ENCODE results near the gene SLC7A7. TPM values are rescaled to one million over a fixed set of nuclear protein-coding genes. Genes with fewer than 3 reads are reported as not detected.

The SLC7A7 gene
- total and polyA plus RNA-seq, 2 of the 13 experiments (the other 11 are each of a cell fraction or from before 2014, with no cell fraction given) = 0.13 to 0.63 TPM

DNA sequence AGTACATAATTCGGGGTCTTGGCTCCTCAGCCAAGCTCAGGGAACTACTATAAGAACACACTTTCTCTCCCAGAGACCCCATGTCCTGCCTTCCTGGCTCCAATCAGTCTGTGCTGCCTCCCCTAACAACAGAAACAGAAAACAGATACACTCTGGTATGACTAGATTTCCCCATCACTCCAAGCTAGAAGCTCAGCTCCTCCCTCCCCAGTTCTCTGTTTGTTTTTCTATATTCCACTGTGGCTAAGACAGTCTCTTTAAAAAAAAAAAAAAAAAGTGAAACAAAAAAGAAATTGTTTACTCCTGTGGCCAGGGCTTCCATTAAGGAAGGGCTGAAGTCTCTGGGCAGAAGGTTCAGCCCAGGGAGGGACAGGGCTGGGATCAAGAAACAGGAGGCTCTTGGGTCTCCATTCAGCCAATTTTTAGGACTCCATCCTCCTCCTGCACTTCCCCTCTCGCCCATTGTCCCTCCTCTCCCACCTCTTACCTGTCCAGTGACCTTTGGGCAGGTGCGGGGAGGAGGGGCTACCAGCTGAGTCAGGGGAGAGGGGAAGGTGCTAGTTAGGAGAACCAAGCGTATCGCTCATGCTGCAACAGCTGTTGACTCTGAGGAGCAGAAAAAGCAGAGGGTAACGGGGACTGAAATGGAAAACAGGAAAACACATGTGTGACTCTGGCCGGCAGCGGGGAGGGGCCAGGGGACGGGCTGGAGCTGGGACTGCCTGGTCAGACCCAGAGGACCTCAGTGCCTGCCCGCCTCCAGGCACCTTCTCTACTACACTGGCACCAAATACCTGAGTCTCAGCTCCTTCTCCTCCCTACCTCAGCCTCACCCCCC is 4.1 kb upstream of the SLC7A7 start (continued):
- no peak for TF ChIP-seq ZNF451 (CRISPR knock-in tag; IDR thresholded peaks at IDR 0.05)
- TF ChIP-seq, protein P1, sequence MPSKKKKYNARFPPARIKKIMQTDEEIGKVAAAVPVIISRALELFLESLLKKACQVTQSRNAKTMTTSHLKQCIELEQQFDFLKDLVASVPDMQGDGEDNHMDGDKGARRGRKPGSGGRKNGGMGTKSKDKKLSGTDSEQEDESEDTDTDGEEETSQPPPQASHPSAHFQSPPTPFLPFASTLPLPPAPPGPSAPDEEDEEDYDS (CRISPR knock-in tag; IDR thresholded peaks at IDR 0.05) = peak; percentile 15; the same call in 1 of the 2 replicates
- TF ChIP-seq ZMYM2 (CRISPR knock-in tag; IDR thresholded peaks at IDR 0.05) = no peak
- TF ChIP-seq, protein P2, sequence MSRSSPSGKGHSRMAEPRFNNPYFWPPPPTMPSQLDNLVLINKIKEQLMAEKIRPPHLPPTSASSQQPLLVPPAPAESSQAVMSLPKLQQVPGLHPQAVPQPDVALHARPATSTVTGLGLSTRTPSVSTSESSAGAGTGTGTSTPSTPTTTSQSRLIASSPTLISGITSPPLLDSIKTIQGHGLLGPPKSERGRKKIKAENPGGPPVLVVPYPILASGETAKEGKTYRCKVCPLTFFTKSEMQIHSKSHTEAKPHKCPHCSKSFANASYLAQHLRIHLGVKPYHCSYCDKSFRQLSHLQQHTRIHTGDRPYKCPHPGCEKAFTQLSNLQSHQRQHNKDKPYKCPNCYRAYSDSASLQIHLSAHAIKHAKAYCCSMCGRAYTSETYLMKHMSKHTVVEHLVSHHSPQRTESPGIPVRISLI (CRISPR knock-in tag; IDR thresholded peaks at IDR 0.05; ENCODE audit: borderline replicate concordance) = peak; percentile 83; the same call in 1 of the 2 replicates
- TF ChIP-seq ARHGAP35 (CRISPR knock-in tag; IDR thresholded peaks at IDR 0.05; ENCODE audit: borderline replicate concordance) = no peak
- TF ChIP-seq MBNL3 (CRISPR knock-in tag; conservative IDR thresholded peaks at IDR 0.05) = no peak
- no peak for TF ChIP-seq EZH2 (conservative IDR thresholded peaks at IDR 0.05; ENCODE audit: low read depth, low read length)
- TF ChIP-seq HDAC6 (IDR thresholded peaks at IDR 0.05; ENCODE audit: low read depth, low read length) = no peak
- TF ChIP-seq DR1 (CRISPR knock-in tag; IDR thresholded peaks at IDR 0.05) = no peak
- TF ChIP-seq SIX1 (CRISPR knock-in tag; IDR thresholded peaks at IDR 0.05; ENCODE audit: borderline replicate concordance) = no peak
- TF ChIP-seq CENPX (CRISPR knock-in tag; IDR thresholded peaks at IDR 0.05) = no peak
- TF ChIP-seq, protein P3, sequence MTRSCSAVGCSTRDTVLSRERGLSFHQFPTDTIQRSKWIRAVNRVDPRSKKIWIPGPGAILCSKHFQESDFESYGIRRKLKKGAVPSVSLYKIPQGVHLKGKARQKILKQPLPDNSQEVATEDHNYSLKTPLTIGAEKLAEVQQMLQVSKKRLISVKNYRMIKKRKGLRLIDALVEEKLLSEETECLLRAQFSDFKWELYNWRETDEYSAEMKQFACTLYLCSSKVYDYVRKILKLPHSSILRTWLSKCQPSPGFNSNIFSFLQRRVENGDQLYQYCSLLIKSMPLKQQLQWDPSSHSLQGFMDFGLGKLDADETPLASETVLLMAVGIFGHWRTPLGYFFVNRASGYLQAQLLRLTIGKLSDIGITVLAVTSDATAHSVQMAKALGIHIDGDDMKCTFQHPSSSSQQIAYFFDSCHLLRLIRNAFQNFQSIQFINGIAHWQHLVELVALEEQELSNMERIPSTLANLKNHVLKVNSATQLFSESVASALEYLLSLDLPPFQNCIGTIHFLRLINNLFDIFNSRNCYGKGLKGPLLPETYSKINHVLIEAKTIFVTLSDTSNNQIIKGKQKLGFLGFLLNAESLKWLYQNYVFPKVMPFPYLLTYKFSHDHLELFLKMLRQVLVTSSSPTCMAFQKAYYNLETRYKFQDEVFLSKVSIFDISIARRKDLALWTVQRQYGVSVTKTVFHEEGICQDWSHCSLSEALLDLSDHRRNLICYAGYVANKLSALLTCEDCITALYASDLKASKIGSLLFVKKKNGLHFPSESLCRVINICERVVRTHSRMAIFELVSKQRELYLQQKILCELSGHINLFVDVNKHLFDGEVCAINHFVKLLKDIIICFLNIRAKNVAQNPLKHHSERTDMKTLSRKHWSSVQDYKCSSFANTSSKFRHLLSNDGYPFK (CRISPR knock-in tag; IDR thresholded peaks at IDR 0.05; ENCODE audit: borderline replicate concordance) = peak; percentile 55; the same call in 1 of the 2 replicates
- TF ChIP-seq PLRG1 (conservative IDR thresholded peaks at IDR 0.05) = no peak
- TF ChIP-seq KLF9 (CRISPR knock-in tag; IDR thresholded peaks at IDR 0.05; ENCODE audit: low read depth) = no peak
- TF ChIP-seq ZNF670 (CRISPR knock-in tag; IDR thresholded peaks at IDR 0.05; ENCODE audit: borderline replicate concordance) = no peak
- no peak for TF ChIP-seq U2AF2 (IDR thresholded peaks at IDR 0.05; ENCODE audit: low read depth, low read length)
- no peak for TF ChIP-seq PHF21A (CRISPR knock-in tag; IDR thresholded peaks at IDR 0.05)
- TF ChIP-seq ATF7 (IDR thresholded peaks at IDR 0.05) = no peak
- TF ChIP-seq ATF7 (CRISPR knock-in tag; IDR thresholded peaks at IDR 0.05) = no peak
- peak; percentile 47; the same call in 1 of the 2 replicates for TF ChIP-seq GABPB1 (CRISPR knock-in tag; IDR thresholded peaks at IDR 0.05)
- TF ChIP-seq TCF7 (IDR thresholded peaks at IDR 0.05; ENCODE audit: low read depth) = no peak
- TF ChIP-seq FOXA1 (IDR thresholded peaks at IDR 0.05) = 0 out of 2 replicates have a peak, but pooled peaks have one; percentile 2
- TF ChIP-seq FOXA1 (CRISPR knock-in tag; IDR thresholded peaks at IDR 0.05) = peak; percentile 41; the same call in 1 of the 2 replicates
- peak; percentile 65; the same call in 1 of the 2 replicates for TF ChIP-seq ZFP36L1 (CRISPR knock-in tag; IDR thresholded peaks at IDR 0.05)
- TF ChIP-seq ZKSCAN8 (CRISPR knock-in tag; IDR thresholded peaks at IDR 0.05; ENCODE audit: borderline replicate concordance) = no peak
- no peak for TF ChIP-seq GPN1 (CRISPR knock-in tag; IDR thresholded peaks at IDR 0.05; ENCODE audit: borderline replicate concordance)
- no peak for TF ChIP-seq JARID2 (CRISPR knock-in tag; IDR thresholded peaks at IDR 0.05; ENCODE audit: insufficient replicate concordance)
- TF ChIP-seq REPIN1 (CRISPR knock-in tag; IDR thresholded peaks at IDR 0.05; ENCODE audit: borderline replicate concordance, low read depth) = 0 out of 2 replicates have a peak, but pooled peaks have one; percentile 58

Measured in HepG2 (cell line).